DND-41 (cell line): Measurements from ENCODE around the gene STRADA.

Experiments
- CTCF ChIP-seq: IDR thresholded peaks from 2 replicates; pipeline ENCODE4 v1.5.1; 2012; ENCODE audit warnings: borderline replicate concordance, low read length, moderate library complexity, mild to moderate bottlenecking; ENCODE audit not compliant: poor library complexity, severe bottlenecking; ENCODE audit errors: extremely low read depth
- EZH2 ChIP-seq: IDR thresholded peaks from 3 replicates; pipeline ENCODE4 v1.6.1; 2012; ENCODE audit warnings: borderline replicate concordance, low read depth, mild to moderate bottlenecking, moderate library complexity, low read length, inconsistent platforms; ENCODE audit not compliant: severe bottlenecking

GRCh38 chr17:63689479-63689878 lies 52.1 kb downstream of the STRADA start:
- TF ChIP-seq CTCF (no peak), EZH2 (no peak)
